ENCODE measurements around the gene RNF26.

DNA sequence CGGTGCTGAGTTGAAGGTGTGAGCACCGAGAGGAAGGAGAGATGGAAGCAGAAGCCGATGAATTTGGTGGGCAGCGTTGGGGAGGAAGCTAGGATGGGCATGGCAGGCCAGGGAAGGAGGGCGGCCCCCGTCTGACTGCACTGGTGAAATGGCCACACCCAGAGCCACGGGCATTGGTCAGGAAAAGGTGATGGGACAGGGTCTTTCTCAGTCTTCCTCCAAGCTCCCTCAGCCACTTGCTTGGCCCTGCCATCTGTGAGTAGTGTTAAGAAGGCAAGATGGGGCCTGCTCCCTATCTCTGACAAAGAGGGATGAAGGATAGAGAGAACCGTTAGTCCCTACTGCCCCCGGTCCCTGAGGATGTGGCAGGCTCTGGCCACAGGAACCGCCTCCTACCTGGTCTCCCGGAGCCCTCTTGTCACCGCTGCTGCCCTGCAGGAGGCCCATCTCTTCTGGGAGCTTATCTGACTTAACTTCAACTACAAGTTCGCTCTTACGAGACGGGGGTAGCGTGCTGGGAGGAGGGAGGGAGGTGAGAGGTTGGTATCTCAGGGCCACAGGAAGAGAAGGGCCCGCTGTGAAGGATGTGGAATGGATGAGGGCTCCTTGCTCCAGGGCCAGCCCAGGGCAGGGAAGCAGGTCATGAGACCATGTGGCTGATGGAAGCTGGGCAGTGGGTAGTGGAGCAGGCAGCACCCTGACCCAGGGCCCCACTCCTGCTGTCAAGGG, 24.2 kb upstream of the RNF26 start:
- TF ChIP-seq CTCF (IDR thresholded peaks at IDR 0.05), result no peak
- no peak for TF ChIP-seq POLR2A (IDR thresholded peaks at IDR 0.05)
